HG02870 (cell line): ENCODE measurements around the gene ZNF441.
"Not testable (repeated sequence)": the region's sequence is repeated elsewhere in the genome, so short reads cannot be mapped to it uniquely, and the experiment has no call there.

Experiments used
- ATAC-seq: cut with Tn5 transposase; IDR thresholded peaks from one replicate; pipeline ENCODE4 v1.9.1; 2021; ENCODE audit warnings: mild to moderate bottlenecking, moderate library complexity; ENCODE audit not compliant: unreplicated experiment

ZNF441 gene

GRCh38 chr19:11776669-11777068, 9.9 kb downstream of the ZNF441 start:
- ATAC-seq: not testable (repeated sequence)

- ATAC-seq: no peak
Observed at GRCh38 chr19:11780431-11781020, 13.7 kb downstream of the ZNF441 start.

GRCh38 chr19:11781295-11782057, 14.7 kb downstream of the ZNF441 start:
- ATAC-seq: no peak

- ATAC-seq: no peak
Observed at GRCh38 chr19:11783767-11784166, 17.0 kb downstream of the ZNF441 start.

GRCh38 chr19:11784356-11784755, 17.6 kb downstream of the ZNF441 start:
- no peak for ATAC-seq

- no peak for ATAC-seq
Observed at GRCh38 chr19:11787536-11787935, 20.7 kb downstream of the ZNF441 start.

- ATAC-seq: no peak
Observed at GRCh38 chr19:11792942-11793341, 26.1 kb downstream of the ZNF441 start.

GRCh38 chr19:11797491-11797890, 30.7 kb downstream of the ZNF441 start:
- ATAC-seq: peak; percentile 53

GRCh38 chr19:11798391-11799330, 31.9 kb downstream of the ZNF441 start, which contains the start of gene ZNF491:
Gene ZNF491, plus strand, starts transcription at chr19:11798523. Its CDS starts 7,431 bp downstream, at chr19:11805954.
- ATAC-seq: peak; percentile 91

- no peak for ATAC-seq
Observed at GRCh38 chr19:11806354-11807098, 39.7 kb downstream of the ZNF441 start.

GRCh38 chr19:11807099-11807380, 40.2 kb downstream of the ZNF441 start:
- ATAC-seq: no peak

GRCh38 chr19:11813703-11814028, 46.9 kb downstream of the ZNF441 start:
- ATAC-seq: peak; percentile 32

GRCh38 chr19:11814029-11814699, 47.4 kb downstream of the ZNF441 start, which contains the start of gene ZNF440:
Gene ZNF440, plus strand, starts transcription at chr19:11814273. Its CDS starts 175 bp downstream, at chr19:11814448.
- ATAC-seq: peak; percentile 96

GRCh38 chr19:11814700-11815035, 47.9 kb downstream of the ZNF441 start:
- no peak for ATAC-seq

GRCh38 chr19:11821474-11822109, 54.8 kb downstream of the ZNF441 start:
- no peak for ATAC-seq

- ATAC-seq: not testable (repeated sequence)
Observed at GRCh38 chr19:11828957-11829876, 62.4 kb downstream of the ZNF441 start.

GRCh38 chr19:11832253-11832912, 65.6 kb downstream of the ZNF441 start:
- ATAC-seq: no peak

GRCh38 chr19:11833541-11833940, 66.7 kb downstream of the ZNF441 start:
- no peak for ATAC-seq
